PC-3 (cell line): ENCODE data around the gene FN1. TPM values are rescaled to one million over a fixed set of nuclear protein-coding genes. Genes with fewer than 3 reads are reported as not detected.

Experiments
- ATAC-seq: fragments of 200-7000 bp; cut with Tn5 transposase; 2 replicates; pipeline ENCODE4 v1.9.1; 2020; ENCODE audit warnings: mild to moderate bottlenecking, moderate library complexity
- BruUV-seq: library from RNA; stranded (reverse); fragments of 400-500 nt; replicated peaks from 2 replicates; lab custom pipeline; 2021; lab: Mats Ljungman, UMichigan
- CTCF ChIA-PET: fragments of 300-600 bp; sonication (Branson Sonifier 250); formaldehyde crosslinking; loops from one replicate; lab custom pipeline; 2022; ENCODE audit warnings: antibody characterized with exemption; lab: Charles Lee
- POLR2A ChIA-PET: fragments of 300-600 bp; sonication (Branson Sonifier 250); formaldehyde crosslinking; loops from one replicate; lab custom pipeline; 2022; ENCODE audit warnings: antibody characterized with exemption; ENCODE audit not compliant: unreplicated experiment; lab: Charles Lee
- DNase-seq: peaks from one replicate; pipeline ENCODE4 v3.0.0-alpha.2; 2015
- H2AFZ ChIP-seq: fragments of 300-600 bp; sonication (generic); 2 replicates; pipeline ENCODE4 v1.6.0; 2016; ENCODE audit warnings: antibody characterized with exemption, low read length
- H3F3A ChIP-seq: fragments of 300-600 bp; sonication (generic); one replicate; pipeline ENCODE4 v1.6.0; 2017; ENCODE audit warnings: antibody characterized with exemption, low read length, control low read depth, mild to moderate bottlenecking; ENCODE audit not compliant: unreplicated experiment
- H3K27ac ChIP-seq: fragments of 300-600 bp; sonication (generic); 2 replicates; pipeline ENCODE4 v1.5.1; 2016; ENCODE audit warnings: mild to moderate bottlenecking, low read length
- H3K27me3 ChIP-seq: fragments of 300-600 bp; sonication (generic); 2 replicates; pipeline ENCODE4 v1.6.1; 2016; ENCODE audit warnings: low read length, mixed read lengths
- H3K36me3 ChIP-seq: fragments of 300-600 bp; sonication (generic); 2 replicates; pipeline ENCODE4 v1.6.1; 2016; ENCODE audit warnings: low read depth, mixed run types, low read length, mixed read lengths
- H3K4me1 ChIP-seq: fragments of 300-600 bp; sonication (generic); 2 replicates; pipeline ENCODE4 v1.5.1; 2016; ENCODE audit warnings: low read length; ENCODE audit not compliant: insufficient read depth
- H3K4me2 ChIP-seq: fragments of 300-600 bp; sonication (generic); 2 replicates; pipeline ENCODE4 v1.6.0; 2016; ENCODE audit warnings: low read length
- H3K4me3 ChIP-seq: fragments of 300-600 bp; sonication (generic); 2 replicates; pipeline ENCODE4 v1.5.1; 2016; ENCODE audit warnings: mild to moderate bottlenecking, low read length, mixed read lengths
- H3K79me2 ChIP-seq: fragments of 300-600 bp; sonication (generic); 2 replicates; pipeline ENCODE4 v1.6.1; 2017; ENCODE audit warnings: low read length, mixed read lengths
- H3K9ac ChIP-seq: fragments of 300-600 bp; sonication (generic); 2 replicates; pipeline ENCODE4 v1.6.0; 2016; ENCODE audit warnings: mild to moderate bottlenecking, low read length
- H3K9me2 ChIP-seq: fragments of 300-600 bp; sonication (generic); replicated peaks from 2 replicates; pipeline ENCODE4 v1.6.1; 2016; ENCODE audit warnings: mixed run types, low read length, mixed read lengths
- H3K9me3 ChIP-seq: fragments of 300-600 bp; sonication (generic); 2 replicates; pipeline ENCODE4 v1.6.1; 2016; ENCODE audit warnings: low read length, mixed read lengths
- H4K20me1 ChIP-seq: fragments of 300-600 bp; sonication (generic); 2 replicates; pipeline ENCODE4 v1.6.1; 2016; ENCODE audit warnings: low read length, mixed read lengths
- CTCF ChIP-seq: fragments of 300-600 bp; sonication (generic); conservative IDR thresholded peaks from 2 replicates; pipeline ENCODE4 v1.5.1; 2017; ENCODE audit warnings: antibody characterized with exemption, low read depth, mild to moderate bottlenecking, low read length
- EZH2 ChIP-seq: fragments of 300-600 bp; sonication (generic); IDR thresholded peaks from one replicate; pipeline ENCODE4 v1.6.1; 2017; ENCODE audit warnings: antibody characterized with exemption, mild to moderate bottlenecking, low read length; ENCODE audit not compliant: unreplicated experiment
- EZH2phosphoT487 ChIP-seq: fragments of 300-600 bp; sonication (generic); IDR thresholded peaks from 2 replicates; pipeline ENCODE4 v1.6.1; 2018; ENCODE audit warnings: mild to moderate bottlenecking, antibody characterized with exemption, low read length, borderline replicate concordance
- intact Hi-C: fragments of 100-400 bp; cut with micrococcal nuclease; formaldehyde crosslinking; loops from 2 replicates; pipeline ENCODE4 v1.9.0; 2023
- total RNA-seq: library from RNA; depleted of rRNA; stranded (reverse); fragments of >200 nt; gene quantifications from 2 replicates; pipeline ENCODE4 v1.2.3, GENCODE V29; 2014

The FN1 gene
- total RNA-seq, 1 experiment from 2014 or later, result 220 TPM

- Histone ChIP-seq H3K36me3 (peaks cover 69% of the 10 kb centered on the region), H2AFZ (no peak overlapping the region), H3K4me2 (no peak overlapping the region), H4K20me1 (no peaks in the 10 kb centered on the region), H3K4me1 (no peaks in the 10 kb centered on the region), H3K4me3 (no peak overlapping the region), H3K9me2 (no peaks in the 10 kb centered on the region), H3K9me3 (no peaks in the 10 kb centered on the region), H3F3A (no peaks in the 10 kb centered on the region), H3K79me2 (no peaks in the 10 kb centered on the region), H3K27ac (no peak overlapping the region), H3K9ac (no peak overlapping the region), H3K27me3 (no peaks in the 10 kb centered on the region)
- CTCF ChIA-PET, result no interaction called here
- no peak for ATAC-seq
- POLR2A ChIA-PET, result no interaction called here
- intact Hi-C loops, result no loop called here
- no peak for TF ChIP-seq EZH2
- no peak for TF ChIP-seq CTCF
- TF ChIP-seq EZH2phosphoT487, result no peak
- DNase-seq, result peak; percentile 25
- no TSS peak for BruUV-seq
Observed at GRCh38 chr2:215391531-215391930, 44.3 kb downstream of the FN1 start.

- ATAC-seq (no peak), DNase-seq (no peak)
- Histone ChIP-seq H3K4me2 (no peak overlapping the region), H3K27me3 (no peaks in the 10 kb centered on the region), H2AFZ (no peak overlapping the region), H3K4me3 (no peak overlapping the region), H3K9me2 (no peaks in the 10 kb centered on the region), H3K9ac (no peak overlapping the region), H4K20me1 (no peaks in the 10 kb centered on the region), H3K9me3 (no peaks in the 10 kb centered on the region), H3K36me3 (peaks cover 68% of the 10 kb centered on the region), H3K27ac (no peak overlapping the region), H3K4me1 (no peaks in the 10 kb centered on the region), H3K79me2 (no peaks in the 10 kb centered on the region), H3F3A (no peaks in the 10 kb centered on the region)
- intact Hi-C loops, result no loop called here
- POLR2A ChIA-PET, result no interaction called here
- no peak for TF ChIP-seq CTCF
- no peak for TF ChIP-seq EZH2
- TF ChIP-seq EZH2phosphoT487, result no peak
- BruUV-seq, result no TSS peak
- CTCF ChIA-PET, result interaction anchor here (0.5 kb wide), 1 partner anchor 11 kb away, joined by 10 read pairs; no protein-coding TSS in a partner anchor
Observed at GRCh38 chr2:215390550-215390913, 45.3 kb downstream of the FN1 start.

- Histone ChIP-seq H3K9ac (no peak overlapping the region), H3K27ac (no peak overlapping the region), H3K4me3 (no peak overlapping the region), H3K36me3 (peaks cover 60% of the 10 kb centered on the region), H3K79me2 (no peaks in the 10 kb centered on the region), H3K9me2 (no peaks in the 10 kb centered on the region), H3K4me1 (no peaks in the 10 kb centered on the region), H2AFZ (no peak overlapping the region), H3K27me3 (no peaks in the 10 kb centered on the region), H3F3A (no peaks in the 10 kb centered on the region), H4K20me1 (no peaks in the 10 kb centered on the region), H3K4me2 (no peak overlapping the region), H3K9me3 (no peaks in the 10 kb centered on the region)
- no peak for ATAC-seq
- no peak for TF ChIP-seq EZH2
- TF ChIP-seq EZH2phosphoT487, result no peak
- no peak for TF ChIP-seq CTCF
- no peak for DNase-seq
- ChIA-PET CTCF (no interaction called here), POLR2A (no interaction called here)
- BruUV-seq, result no TSS peak
- intact Hi-C loops, result no loop called here
Observed at GRCh38 chr2:215388002-215388728, 47.7 kb downstream of the FN1 start.
